ENCODE measurements around the gene LITAFD. TPM values are rescaled to one million over a fixed set of nuclear protein-coding genes. Genes with fewer than 3 reads are reported as not detected.

Gene LITAFD
- total RNA-seq, 4 donors from 2014 or later, result not detected

DNA sequence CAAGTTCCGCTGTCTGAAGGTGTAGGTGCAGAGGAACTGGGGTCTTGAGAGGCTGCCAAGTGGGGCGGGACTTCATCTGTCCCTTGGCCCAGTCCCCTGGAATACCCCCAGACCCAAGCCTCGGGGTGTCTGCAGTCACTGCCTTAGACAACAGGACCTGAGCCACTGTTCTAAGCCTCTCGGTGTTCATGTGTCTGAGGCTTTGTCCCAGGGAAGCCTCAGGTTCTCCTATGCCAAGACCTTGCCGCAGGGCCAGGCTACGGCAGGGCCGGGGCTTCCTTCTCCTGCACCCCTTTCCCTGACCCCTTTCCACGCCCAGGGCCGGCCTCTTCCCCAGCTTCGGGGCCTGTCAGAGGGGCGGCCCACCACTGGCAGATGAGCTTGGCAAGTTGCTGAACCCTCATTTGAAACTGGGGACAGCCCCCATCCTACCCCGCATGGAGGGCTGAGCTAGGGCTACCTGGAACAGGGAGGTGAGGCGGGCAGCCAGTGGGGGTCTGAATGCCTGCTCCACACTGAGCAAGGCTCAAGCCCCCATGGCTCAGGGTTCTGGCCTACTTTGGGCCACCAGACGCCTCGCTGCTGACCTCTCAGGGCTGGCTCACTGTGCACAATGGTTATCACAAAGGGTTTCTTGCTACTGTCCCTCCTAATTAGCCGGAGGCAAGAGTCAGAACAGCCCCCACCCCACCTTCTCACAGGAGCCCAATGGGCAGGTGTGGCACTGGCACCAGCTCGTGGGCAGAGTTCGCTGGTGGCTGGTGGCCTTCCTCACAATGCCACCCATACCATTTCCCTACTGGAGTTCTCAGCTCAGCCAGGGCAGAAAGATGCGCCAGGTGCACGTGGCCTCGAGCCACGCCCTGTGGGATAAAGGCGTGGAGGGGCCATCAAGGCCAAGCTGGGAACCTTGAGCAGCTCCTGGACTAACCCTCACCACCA lies 7.1 kb downstream of the LITAFD start:
- no peaks in the 10 kb centered on the region for H3K27me3 ChIP-seq
- peaks cover 0 to 24% (median 9%) of the 10 kb centered on the region in 4 donors for H3K36me3 ChIP-seq
- H3K9me3 ChIP-seq, result no peaks in the 10 kb centered on the region
- in situ Hi-C loops (cut with MboI; ENCODE audit: low pct_ligation_motif_present in 1 of 4, low pct_unique_long_range_greater_than_20kb in 1 of 4, low sequenced_read_pairs in 3 of 4), result loop anchor here (10.0 to 25.0 kb wide), 3 partner anchors 224 to 248 kb away; partner anchors contain the start of gene ABAT (in 1 of the 4)
- H3K27ac ChIP-seq, result no peak overlapping the region
- DNase-seq, result no peak
- intact Hi-C loops (cut with DNase I; ENCODE audit: low total_unique reads), result no loop called here
- TF ChIP-seq POLR2A (IDR thresholded peaks at IDR 0.05), result no peak
- 84% methylated on average over 22 of the region's 23 CpGs; no CpG with 5 or more reads in 1 of the 2 donors for WGBS, 2 donors (ENCODE audit: low coverage in 1 of 2)
- H3K4me1 ChIP-seq, result peaks cover 11 to 26% (median 24%) of the 10 kb centered on the region in 4 donors
- H3K4me3 ChIP-seq, result no peak overlapping the region

DNA sequence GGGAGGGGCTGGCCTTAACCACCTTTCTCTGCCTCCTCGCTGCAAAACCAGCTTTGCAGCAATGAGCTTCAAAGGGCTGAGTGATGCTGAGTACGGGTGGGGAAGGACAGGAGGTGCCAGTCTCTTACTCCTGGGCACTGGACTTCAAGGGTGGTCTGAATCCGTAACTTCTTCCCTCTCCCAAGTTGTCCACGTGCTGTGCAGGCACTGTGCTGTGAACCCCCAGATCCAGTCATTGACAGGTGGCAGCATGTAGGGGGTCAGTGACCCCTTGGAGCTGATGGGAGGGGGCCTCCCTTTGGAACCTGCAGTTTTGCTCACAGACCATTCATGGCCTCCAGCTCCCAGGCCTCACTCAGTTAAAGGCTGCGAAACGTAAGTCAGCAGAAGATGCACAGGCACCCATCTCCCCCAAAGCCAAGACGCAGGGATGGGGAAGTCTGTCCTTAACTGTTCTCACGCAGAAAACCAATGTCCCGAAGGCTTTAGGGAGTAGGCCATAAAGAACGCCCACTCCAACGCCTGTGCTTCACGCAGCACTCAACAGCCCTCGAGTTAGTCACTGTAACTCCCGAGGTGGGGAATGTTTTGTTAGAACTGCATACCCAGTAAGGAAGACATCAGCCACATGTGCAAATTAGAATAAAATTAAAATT lies 7.9 kb downstream of the LITAFD start:
- in situ Hi-C loops (cut with MboI; ENCODE audit: low pct_ligation_motif_present in 1 of 4, low pct_unique_long_range_greater_than_20kb in 1 of 4, low sequenced_read_pairs in 3 of 4), result loop anchor here (10.0 to 25.0 kb wide), 3 partner anchors 225 to 247 kb away; partner anchors contain the start of gene ABAT (in 1 of the 4)
- Histone ChIP-seq H3K9me3 (no peaks in the 10 kb centered on the region), H3K4me3 (no peak overlapping the region), H3K4me1 (peaks cover 11 to 18% (median 17%) of the 10 kb centered on the region in 4 donors), H3K36me3 (peaks cover 0 to 32% (median 13%) of the 10 kb centered on the region in 4 donors), H3K27ac (no peak overlapping the region), H3K27me3 (no peaks in the 10 kb centered on the region)
- TF ChIP-seq POLR2A (IDR thresholded peaks at IDR 0.05) (no peak), POLR2AphosphoS5 (IDR thresholded peaks at IDR 0.05) (no peak), EP300 (IDR thresholded peaks at IDR 0.05; ENCODE audit: low read depth) (no peak)
- TF ChIP-seq, protein P1, sequence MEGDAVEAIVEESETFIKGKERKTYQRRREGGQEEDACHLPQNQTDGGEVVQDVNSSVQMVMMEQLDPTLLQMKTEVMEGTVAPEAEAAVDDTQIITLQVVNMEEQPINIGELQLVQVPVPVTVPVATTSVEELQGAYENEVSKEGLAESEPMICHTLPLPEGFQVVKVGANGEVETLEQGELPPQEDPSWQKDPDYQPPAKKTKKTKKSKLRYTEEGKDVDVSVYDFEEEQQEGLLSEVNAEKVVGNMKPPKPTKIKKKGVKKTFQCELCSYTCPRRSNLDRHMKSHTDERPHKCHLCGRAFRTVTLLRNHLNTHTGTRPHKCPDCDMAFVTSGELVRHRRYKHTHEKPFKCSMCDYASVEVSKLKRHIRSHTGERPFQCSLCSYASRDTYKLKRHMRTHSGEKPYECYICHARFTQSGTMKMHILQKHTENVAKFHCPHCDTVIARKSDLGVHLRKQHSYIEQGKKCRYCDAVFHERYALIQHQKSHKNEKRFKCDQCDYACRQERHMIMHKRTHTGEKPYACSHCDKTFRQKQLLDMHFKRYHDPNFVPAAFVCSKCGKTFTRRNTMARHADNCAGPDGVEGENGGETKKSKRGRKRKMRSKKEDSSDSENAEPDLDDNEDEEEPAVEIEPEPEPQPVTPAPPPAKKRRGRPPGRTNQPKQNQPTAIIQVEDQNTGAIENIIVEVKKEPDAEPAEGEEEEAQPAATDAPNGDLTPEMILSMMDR (IDR thresholded peaks at IDR 0.05), result no peak
- no peak for DNase-seq
- intact Hi-C loops (cut with DNase I; ENCODE audit: low total_unique reads), result no loop called here
- 80% methylated on average over 14 of the region's 14 CpGs; no CpG with 5 or more reads in 1 of the 2 donors for WGBS, 2 donors (ENCODE audit: low coverage in 1 of 2)

DNA sequence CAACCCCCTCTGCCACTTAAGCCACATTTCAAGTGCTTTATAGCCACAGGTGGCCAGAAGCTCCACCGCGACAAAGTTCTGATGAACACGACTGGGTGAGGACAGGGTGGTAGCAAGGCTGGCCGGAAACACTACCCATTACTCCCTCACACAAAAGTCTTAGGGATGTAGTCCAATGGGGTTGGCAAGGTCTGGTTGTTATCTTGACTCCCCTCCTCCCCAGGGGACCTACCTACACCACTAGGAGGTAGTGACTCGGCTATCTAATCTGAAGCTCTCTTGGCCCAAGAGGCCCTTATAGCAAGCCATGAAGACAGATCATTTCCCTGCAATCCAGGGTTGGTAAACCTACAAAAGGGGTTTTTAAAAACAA lies 8.4 kb downstream of the LITAFD start:
- Histone ChIP-seq H3K36me3 (peaks cover 0 to 37% (median 15%) of the 10 kb centered on the region in 4 donors), H3K27ac (no peak overlapping the region), H3K27me3 (no peaks in the 10 kb centered on the region), H3K9me3 (no peaks in the 10 kb centered on the region), H3K4me1 (peaks cover 9 to 14% (median 12%) of the 10 kb centered on the region in 4 donors), H3K4me3 (no peak overlapping the region)
- TF ChIP-seq POLR2A (IDR thresholded peaks at IDR 0.05) (no peak), EP300 (IDR thresholded peaks at IDR 0.05; ENCODE audit: low read depth) (no peak), POLR2AphosphoS5 (IDR thresholded peaks at IDR 0.05) (no peak)
- TF ChIP-seq, protein P1 (IDR thresholded peaks at IDR 0.05), result no peak
- no peak for DNase-seq
- intact Hi-C loops (cut with DNase I; ENCODE audit: low total_unique reads) (no loop called here), in situ Hi-C loops (cut with MboI; ENCODE audit: low pct_ligation_motif_present in 1 of 4, low pct_unique_long_range_greater_than_20kb in 1 of 4, low sequenced_read_pairs in 3 of 4) (loop anchor here in 2 of 4 donors (25.0 kb wide), 2 partner anchors 228 to 247 kb away; partner anchors contain the start of gene ABAT (in 1 of the 2))
- WGBS, 2 donors (ENCODE audit: low coverage in 1 of 2), result 80 to 91% methylated on average over 3 to 5 of the region's 5 CpGs

DNA sequence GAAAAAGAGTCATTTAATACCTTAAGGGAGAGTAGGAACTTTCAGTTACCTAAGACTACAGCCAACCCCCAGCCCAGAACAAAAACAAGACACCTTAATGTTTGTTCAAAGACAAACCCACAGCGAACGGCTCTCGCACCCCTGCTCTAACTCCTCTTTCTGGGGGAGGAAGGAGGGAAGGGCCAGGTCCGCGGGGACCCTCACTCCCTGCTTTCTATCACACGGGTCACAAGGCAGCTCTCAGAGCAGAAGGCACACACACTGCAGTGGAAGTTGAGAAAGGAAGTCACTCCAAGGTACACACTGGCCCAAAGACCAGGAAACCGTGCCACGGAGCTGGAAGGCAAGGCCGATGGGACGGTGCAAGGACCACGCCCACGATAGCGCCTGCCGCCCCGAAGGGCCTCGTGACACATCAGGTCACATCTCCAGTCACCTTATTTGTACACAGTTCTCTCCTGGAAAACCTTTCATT lies 10.0 kb downstream of the LITAFD start:
- Histone ChIP-seq H3K36me3 (peaks cover 0 to 53% (median 23%) of the 10 kb centered on the region in 4 donors), H3K4me1 (peaks cover 0 to 3% (median 0%) of the 10 kb centered on the region in 4 donors), H3K27ac (no peak overlapping the region), H3K27me3 (no peaks in the 10 kb centered on the region), H3K9me3 (no peaks in the 10 kb centered on the region), H3K4me3 (no peak overlapping the region)
- in situ Hi-C loops (cut with MboI; ENCODE audit: low pct_ligation_motif_present in 1 of 4, low pct_unique_long_range_greater_than_20kb in 1 of 4, low sequenced_read_pairs in 3 of 4), result loop anchor here in 2 of 4 donors (25.0 kb wide), 2 partner anchors 230 to 245 kb away; partner anchors contain the start of gene ABAT (in 1 of the 2)
- no peak for DNase-seq
- no peak for TF ChIP-seq POLR2AphosphoS5 (IDR thresholded peaks at IDR 0.05)
- TF ChIP-seq, protein P1 (IDR thresholded peaks at IDR 0.05), result no peak
- TF ChIP-seq POLR2A (IDR thresholded peaks at IDR 0.05), result no peak
- TF ChIP-seq EP300 (IDR thresholded peaks at IDR 0.05; ENCODE audit: low read depth), result no peak
- intact Hi-C loops (cut with DNase I; ENCODE audit: low total_unique reads), result no loop called here
- 65 to 80% methylated on average over 1 to 16 of the region's 16 CpGs for WGBS, 2 donors (ENCODE audit: low coverage in 1 of 2)
